ENCODE data around the gene ELMO1. TPM values are rescaled to one million over a fixed set of nuclear protein-coding genes. Genes with fewer than 3 reads are reported as not detected.

Gene ELMO1
- total RNA-seq, 1 donor from 2014 or later = 139 TPM

- intact Hi-C loops (cut with micrococcal nuclease) = no loop called here
These were observed 339.5 kb downstream of the ELMO1 start for GRCh38 chr7:37109016-37109683.

GRCh38 chr7:37108615-37109014, 340.0 kb downstream of the ELMO1 start:
- intact Hi-C loops (cut with micrococcal nuclease) = no loop called here

- intact Hi-C loops (cut with micrococcal nuclease) = no loop called here
These were observed 341.5 kb downstream of the ELMO1 start for GRCh38 chr7:37107047-37107750.

DNA sequence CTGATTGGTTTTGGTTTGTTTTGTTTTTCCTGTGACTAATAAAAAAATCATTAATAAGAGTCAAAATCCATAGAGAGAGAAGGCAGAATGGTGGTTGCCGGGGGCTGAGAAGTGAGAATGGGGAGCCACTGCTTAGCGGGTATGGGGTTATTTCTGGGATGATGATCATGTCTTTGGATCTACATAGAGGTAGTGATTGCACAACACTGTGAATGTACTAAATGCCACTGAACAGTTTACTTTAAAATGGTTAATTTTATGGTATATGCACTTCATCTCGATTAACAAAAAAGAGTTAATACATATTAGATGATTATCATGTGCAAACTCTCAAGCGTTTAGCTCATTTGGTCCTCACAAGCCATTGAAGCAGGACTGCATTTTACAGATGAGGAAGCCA, 342.9 kb downstream of the ELMO1 start:
- intact Hi-C loops (cut with micrococcal nuclease) = no loop called here

DNA sequence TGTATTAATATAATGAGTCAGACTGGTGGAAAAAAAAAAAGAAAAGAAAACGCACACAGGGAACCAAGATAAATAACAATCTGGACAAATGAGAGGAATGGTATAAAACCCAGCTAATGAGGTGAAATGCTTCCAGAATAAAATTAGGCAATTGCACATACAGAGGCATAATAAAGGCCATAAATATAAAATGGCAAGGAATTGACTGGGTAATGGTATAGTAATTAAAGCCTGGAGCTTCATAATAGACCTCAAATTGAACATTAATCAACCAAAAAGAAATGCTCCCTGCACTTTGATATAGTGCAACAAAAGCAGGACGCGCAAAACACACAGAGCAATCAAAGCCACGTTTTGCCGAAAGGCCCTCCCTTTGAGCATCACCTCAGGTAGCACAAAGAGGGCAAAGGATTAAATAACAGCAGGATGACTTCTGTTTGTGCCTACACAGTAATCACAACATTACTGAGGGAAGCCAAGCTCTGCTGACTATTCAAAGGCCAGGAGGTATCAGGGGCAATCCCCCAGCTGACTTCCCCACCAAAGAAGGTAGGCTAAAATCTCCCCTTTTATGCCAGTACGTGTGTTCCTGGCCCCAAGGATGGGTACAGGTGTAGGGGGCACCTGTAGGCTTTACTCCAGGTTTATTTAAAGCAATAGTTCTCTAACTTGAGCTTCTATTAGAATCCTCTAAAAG, 343.7 kb downstream of the ELMO1 start:
- intact Hi-C loops (cut with micrococcal nuclease) = no loop called here

- intact Hi-C loops (cut with micrococcal nuclease) = no loop called here
These were observed 346.0 kb downstream of the ELMO1 start for GRCh38 chr7:37102518-37103137.

DNA sequence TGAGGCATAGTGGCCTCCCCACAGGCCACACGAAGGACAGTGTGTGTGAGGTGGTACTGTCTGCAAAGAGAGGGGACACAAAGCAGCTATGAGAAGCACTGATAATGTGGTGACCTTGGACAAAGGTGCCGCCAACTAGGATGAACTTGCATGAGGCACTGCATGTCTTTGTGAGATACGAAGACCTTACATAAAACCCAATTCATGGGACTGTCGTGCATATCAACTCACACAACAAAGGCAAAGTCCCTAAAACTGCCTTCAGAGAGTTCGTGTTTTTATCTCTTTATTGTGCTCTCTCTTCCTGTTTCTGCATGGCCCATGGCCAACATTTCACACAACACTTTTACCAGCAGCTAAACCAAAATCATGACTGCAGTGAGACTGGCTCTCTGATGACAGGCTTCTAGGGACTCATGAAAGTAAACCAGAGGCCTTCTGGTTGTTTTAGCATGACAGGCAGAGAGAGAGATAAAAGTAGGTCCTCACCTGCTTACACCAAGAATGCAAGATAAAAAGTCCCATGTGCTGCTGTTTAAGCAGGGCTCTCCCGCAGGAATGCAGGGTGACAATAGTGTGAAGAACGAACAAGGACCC, 347.8 kb downstream of the ELMO1 start:
- intact Hi-C loops (cut with micrococcal nuclease) = no loop called here

- intact Hi-C loops (cut with micrococcal nuclease) = no loop called here
These were observed 349.9 kb downstream of the ELMO1 start for GRCh38 chr7:37098762-37099161.

GRCh38 chr7:37097983-37098382, 350.7 kb downstream of the ELMO1 start:
- intact Hi-C loops (cut with micrococcal nuclease) = no loop called here

DNA sequence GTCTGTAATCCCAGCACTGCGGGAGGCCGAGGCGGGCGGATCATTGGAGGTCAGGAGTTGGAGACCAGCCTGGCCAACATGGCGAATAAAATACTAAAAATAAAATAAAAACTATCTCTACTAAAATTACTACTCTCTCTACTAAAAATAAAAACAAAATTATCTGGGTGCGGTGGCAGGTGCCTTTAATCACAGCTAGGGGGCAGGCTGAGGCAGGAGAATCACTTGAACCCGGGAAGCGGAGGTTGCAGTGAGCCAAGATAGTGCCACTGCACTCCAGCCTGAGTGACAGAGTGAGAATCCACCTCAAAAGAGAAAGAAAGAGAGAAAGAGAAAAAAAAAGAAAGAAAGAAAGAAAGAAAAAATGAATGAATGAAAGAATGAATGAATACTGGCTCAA, 351.4 kb downstream of the ELMO1 start:
- intact Hi-C loops (cut with micrococcal nuclease) = no loop called here

GRCh38 chr7:37096341-37096740, 352.3 kb downstream of the ELMO1 start:
- intact Hi-C loops (cut with micrococcal nuclease) = no loop called here

DNA sequence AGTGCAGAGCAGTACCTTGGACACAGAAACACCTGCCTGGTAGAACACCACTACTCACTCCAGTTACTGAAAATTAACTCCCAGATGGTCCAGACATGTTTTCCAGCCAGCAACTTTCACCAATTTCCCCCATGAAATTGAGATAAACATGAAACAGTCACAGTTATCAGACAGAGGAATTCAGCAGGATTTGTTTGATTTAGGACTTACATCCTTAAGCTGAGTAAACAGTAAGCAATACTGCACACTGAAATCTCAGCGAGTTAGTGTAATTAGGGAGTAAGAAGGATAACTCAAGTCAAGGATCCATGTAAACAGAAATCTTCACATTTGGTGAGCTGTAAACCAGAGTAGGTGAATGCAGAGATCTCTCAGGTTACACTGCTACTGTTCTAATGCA, 353.5 kb downstream of the ELMO1 start:
- intact Hi-C loops (cut with micrococcal nuclease) = no loop called here

GRCh38 chr7:37093257-37093656, 355.4 kb downstream of the ELMO1 start:
- intact Hi-C loops (cut with micrococcal nuclease) = no loop called here

GRCh38 chr7:37092548-37092947, 356.1 kb downstream of the ELMO1 start:
- intact Hi-C loops (cut with micrococcal nuclease) = no loop called here

- intact Hi-C loops (cut with micrococcal nuclease) = no loop called here
These were observed 358.7 kb downstream of the ELMO1 start for GRCh38 chr7:37089972-37090371.

DNA sequence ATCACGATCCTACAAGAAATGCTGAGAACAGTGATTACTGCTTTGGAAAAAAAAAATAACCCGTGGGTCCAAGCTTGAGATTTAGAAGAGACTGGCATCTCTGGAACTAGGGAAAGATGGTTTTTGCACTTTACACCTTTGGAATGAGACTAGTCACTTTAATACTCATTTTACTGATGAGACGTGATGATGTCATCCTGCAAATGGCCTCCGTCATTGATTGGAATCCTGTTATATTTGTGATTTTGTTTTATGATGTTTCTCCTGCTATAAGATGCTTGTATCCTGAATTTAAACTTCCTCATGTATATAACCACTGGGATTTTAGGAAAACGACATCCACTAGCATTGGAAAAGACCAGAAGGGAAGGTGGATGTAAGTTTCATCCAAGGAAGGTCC, 363.1 kb downstream of the ELMO1 start:
- intact Hi-C loops (cut with micrococcal nuclease) = no loop called here

DNA sequence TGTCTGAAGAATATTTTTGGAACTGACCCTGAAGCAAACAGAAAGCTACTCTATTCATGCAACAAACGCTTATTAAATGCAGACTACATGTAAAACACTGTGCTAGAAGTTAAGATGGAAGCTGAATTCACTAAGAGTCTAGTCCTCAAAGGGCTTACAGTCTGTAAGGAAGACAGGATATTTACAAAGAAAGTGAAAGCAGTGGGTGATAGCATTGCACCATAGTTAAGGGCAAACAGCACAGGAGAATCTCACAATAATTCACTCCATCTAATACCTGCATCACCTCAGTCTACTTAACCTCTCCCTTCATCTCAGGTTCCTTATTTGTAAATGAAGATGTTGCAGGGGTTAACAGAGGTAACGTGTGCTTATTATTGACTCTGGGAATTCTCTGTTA, 364.4 kb downstream of the ELMO1 start:
- intact Hi-C loops (cut with micrococcal nuclease) = no loop called here

- intact Hi-C loops (cut with micrococcal nuclease) = no loop called here
These were observed 365.2 kb downstream of the ELMO1 start for GRCh38 chr7:37083311-37084096.

DNA sequence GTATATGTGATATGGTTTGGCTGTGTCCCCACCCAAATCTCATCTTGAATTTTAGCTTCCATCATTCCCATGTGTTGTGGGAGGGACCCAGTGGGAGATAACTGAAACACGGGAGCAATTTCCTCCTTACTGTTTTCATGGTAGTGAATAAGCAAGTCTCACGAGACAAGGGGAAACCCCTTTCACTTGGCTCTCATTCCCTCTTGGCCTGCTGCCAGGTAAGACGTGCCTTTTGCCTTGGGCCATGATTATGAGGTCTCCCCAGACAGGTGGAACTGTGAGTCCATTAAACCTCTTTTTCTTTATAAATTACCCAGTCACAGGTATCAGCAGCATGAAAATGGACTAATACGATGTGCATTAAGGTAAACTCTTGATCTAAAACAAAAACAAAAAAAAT, 367.2 kb downstream of the ELMO1 start:
- intact Hi-C loops (cut with micrococcal nuclease) = no loop called here

- intact Hi-C loops (cut with micrococcal nuclease) = no loop called here
These were observed 369.2 kb downstream of the ELMO1 start for GRCh38 chr7:37079420-37079819.

DNA sequence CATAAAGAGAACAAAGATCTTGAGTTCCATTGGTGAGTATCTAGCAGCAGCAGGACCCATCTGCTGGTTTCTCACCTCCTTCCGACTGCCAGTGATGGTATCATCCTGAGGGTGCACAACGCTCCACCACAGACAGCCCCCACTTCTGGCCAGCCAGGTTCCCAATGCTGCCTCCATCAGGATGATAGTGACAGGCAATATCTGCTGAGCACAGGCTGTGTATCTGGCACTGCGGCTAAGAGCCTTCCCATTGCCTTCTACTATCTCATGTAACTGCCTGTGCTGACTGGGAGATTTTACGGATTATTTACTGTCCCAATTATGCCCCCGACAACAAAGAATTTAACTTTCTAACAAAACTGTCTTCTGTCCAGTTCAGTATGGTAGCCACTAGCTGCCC, 372.0 kb downstream of the ELMO1 start:
- intact Hi-C loops (cut with micrococcal nuclease) = no loop called here
